ENCODE data around the gene TP53. TPM values are rescaled to one million over a fixed set of nuclear protein-coding genes. Genes with fewer than 3 reads are reported as not detected.

The TP53 gene
- total and polyA plus RNA-seq, 2 of the 4 experiments (the other 2 are of a cell fraction): 31.2 to 48.5 TPM

DNA sequence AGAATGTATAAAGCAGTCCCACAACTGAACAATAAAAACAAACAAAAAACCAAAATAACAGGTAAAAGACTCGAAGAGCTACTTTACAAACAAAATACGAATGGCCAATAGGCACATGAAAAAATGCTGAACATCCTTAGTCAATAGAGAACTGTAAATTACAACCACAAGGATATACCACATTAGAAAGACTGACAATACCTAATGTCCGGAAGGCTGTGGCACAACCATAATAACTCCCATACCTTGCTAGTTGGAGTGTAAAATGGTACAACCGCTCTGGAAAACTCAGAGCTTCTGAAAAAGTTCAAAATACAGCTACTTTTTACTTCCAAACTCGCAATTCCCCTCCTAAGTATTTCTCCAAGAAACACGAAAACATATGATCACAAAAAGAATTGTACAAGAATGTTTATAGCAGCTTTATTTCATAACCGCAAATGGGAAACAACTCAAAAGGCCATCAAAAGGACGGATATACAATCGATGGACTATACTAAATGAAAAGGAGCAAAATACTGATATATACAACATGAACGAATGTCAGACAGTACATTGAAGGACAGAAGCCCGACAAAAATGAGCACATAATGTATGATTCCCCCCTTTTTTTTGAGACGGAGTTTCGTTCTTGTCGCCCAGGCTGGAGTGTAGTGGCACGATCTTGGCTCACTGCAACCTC lies 2.3 kb downstream of the TP53 start:
- no peaks in the 10 kb centered on the region for H3K9me1 ChIP-seq (ENCODE audit: insufficient read depth, low read length)
- no peak overlapping the region for H3K18ac ChIP-seq (ENCODE audit: low read depth, low read length)
- peak overlapping the region; percentile 95; the same call in 1 of the 2 replicates for H3K9ac ChIP-seq (ENCODE audit: low read depth, low read length)
- no peaks in the 10 kb centered on the region for H3K4me1 ChIP-seq (ENCODE audit: control insufficient read depth, insufficient read depth, low read length)
- ATAC-seq (ENCODE audit: low read depth) (no peak), DNase-seq (no peak)
- H2AK5ac ChIP-seq (ENCODE audit: low read depth, low read length): no peak overlapping the region
- H3K27me3 ChIP-seq (ENCODE audit: control insufficient read depth, insufficient read depth, low read length): no peaks in the 10 kb centered on the region
- no peak for TF ChIP-seq CEBPB (IDR thresholded peaks at IDR 0.05; ENCODE audit: low read depth, low read length)
- no peak overlapping the region for H2BK15ac ChIP-seq (ENCODE audit: low read depth, low read length)
- WGBS, 2 experiments (ENCODE audit: extremely low coverage in 2 of 2, insufficient read length in 1 of 2): no CpG with 5 or more reads among the region's 15 CpGs
- peak overlapping the region; percentile 20 to 60; a peak in 3 of 4 replicates for H4K8ac ChIP-seq (ENCODE audit: low read depth in 2 of 2, low read length in 2 of 2)
- dilution Hi-C loops (cut with HindIII; ENCODE audit: low sequenced_read_pairs, unreplicated experiment) (no loop called here), in situ Hi-C loops (cut with MboI; ENCODE audit: low sequenced_read_pairs) (no loop called here), intact Hi-C loops (cut with micrococcal nuclease) (loop anchor here (5.0 kb wide), 1 partner anchor 203 kb away; the partner anchor contains the start of genes POLR2A and SLC35G6)
- ChIA-PET CTCF (interaction anchor here (4.1 kb wide), 1 partner anchor 53 kb away, joined by 27 read pairs; the partner anchor contains the start of gene SHBG), POLR2A (ENCODE audit: unreplicated experiment) (interaction anchor here (0.5 kb wide), 1 partner anchor 84 kb away, joined by 4 read pairs; no protein-coding TSS in a partner anchor)
- no peak overlapping the region for H4K5ac ChIP-seq (ENCODE audit: low read depth, low read length)
- H2BK5ac ChIP-seq (ENCODE audit: low read depth, low read length, poor library complexity, severe bottlenecking): peak overlapping the region; percentile 29
- no peak overlapping the region for H3K14ac ChIP-seq (replicated peaks; ENCODE audit: low read depth, low read length)
- H3K36me3 ChIP-seq (ENCODE audit: control insufficient read depth, insufficient read depth, low read length): no peaks in the 10 kb centered on the region
- H3K4me3 ChIP-seq (ENCODE audit: insufficient read depth, low read depth, low read length): peak overlapping the region; percentile 60
- H2AK9ac ChIP-seq (replicated peaks; ENCODE audit: low read depth, low read length, poor library complexity): no peak overlapping the region
- peaks cover 4% of the 10 kb centered on the region for H4K20me1 ChIP-seq (ENCODE audit: insufficient read depth, low read length)
- H3K9me3 ChIP-seq (ENCODE audit: control insufficient read depth, insufficient read depth, low read length): no peaks in the 10 kb centered on the region
- H2AFZ ChIP-seq (replicated peaks; ENCODE audit: low read length, poor library complexity): no peak overlapping the region
- H3K56ac ChIP-seq (ENCODE audit: extremely low read depth, insufficient read depth, low read length): no peak overlapping the region
- no peak overlapping the region for H4K91ac ChIP-seq (ENCODE audit: insufficient read depth, low read depth, low read length)
- no peak overlapping the region; the same call in 1 of the 2 replicates for H3K23ac ChIP-seq (ENCODE audit: low read depth, low read length)
- H3K4me2 ChIP-seq (ENCODE audit: low read depth, low read length): peak overlapping the region; percentile 85
- no peak overlapping the region; the same call in 1 of the 2 replicates for H3K27ac ChIP-seq (ENCODE audit: insufficient read depth, low read length)
- peaks cover 11 to 64% of the 10 kb centered on the region in 2 experiments for H3K79me1 ChIP-seq (ENCODE audit: low read depth in 1 of 2, low read length in 2 of 2)
- H2BK20ac ChIP-seq (ENCODE audit: low read depth, low read length): no peak overlapping the region
- H3K4ac ChIP-seq (ENCODE audit: low read depth, low read length): no peak overlapping the region
- no peak overlapping the region for H2BK120ac ChIP-seq (ENCODE audit: low read depth, low read length)
- no TSS peak for BruUV-seq (replicated peaks)
